Transverse colon (tissue), 4 donors: ENCODE results near the gene MDN1. TPM values are rescaled to one million over a fixed set of nuclear protein-coding genes. Genes with fewer than 3 reads are reported as not detected.

ENCODE experiments used
- DNase-seq: peaks from one replicate; pipeline ENCODE4 v3.0.0-alpha.2; 2019
- H3K27ac ChIP-seq, 4 donors: fragments of 200-600 bp; sonication (generic); 2 replicates each; pipeline ENCODE4 v1.5.1; 2016 to 2018; ENCODE audit warnings: inconsistent platforms in 4 of 4
- H3K27me3 ChIP-seq: fragments of 200-600 bp; sonication (generic); 2 replicates; pipeline ENCODE4 v1.5.1; 2017; ENCODE audit warnings: inconsistent platforms
- H3K36me3 ChIP-seq, 4 donors: fragments of 200-600 bp; sonication (generic); 2 replicates each; pipeline ENCODE4 v1.5.1; 2017 to 2019; ENCODE audit warnings: inconsistent platforms in 4 of 4
- H3K4me1 ChIP-seq, 4 donors: fragments of 200-600 bp; sonication (generic); 2 replicates each; pipeline ENCODE4 v1.5.1; 2017 to 2020; ENCODE audit warnings: inconsistent platforms in 4 of 4
- H3K4me3 ChIP-seq, 4 donors: fragments of 200-600 bp; sonication (generic); 1 replicate in 1 of 4; 2 replicates in 3 of 4; pipeline versions ENCODE4 v1.5.1 to v1.6.1; 2017 to 2019; ENCODE audit warnings: inconsistent platforms in 4 of 4
- H3K9me3 ChIP-seq, 2 donors: fragments of 200-600 bp; sonication (generic); 2 replicates each; pipeline ENCODE4 v1.5.1; 2017 to 2019; ENCODE audit warnings: inconsistent platforms in 2 of 2
- EP300 ChIP-seq: sonication (generic); formaldehyde crosslinking; IDR thresholded peaks from one replicate; pipeline ENCODE4 v1.6.1; 2017; ENCODE audit warnings: antibody characterized with exemption, low read depth
- POLR2A ChIP-seq: fragments of 450-650 bp; IDR thresholded peaks from one replicate; pipeline ENCODE4 v1.6.1; 2016; ENCODE audit warnings: antibody characterized with exemption, mild to moderate bottlenecking, moderate library complexity
- POLR2AphosphoS5 ChIP-seq, 3 donors: sonication (generic); formaldehyde crosslinking; IDR thresholded peaks; one replicate each; pipeline ENCODE4 v1.6.1; 2016; ENCODE audit warnings: antibody characterized with exemption in 3 of 3
- WGBS, 2 donors: methylation state at CpG; one replicate each; pipeline ENCODE4 v1.1.5; 2018; ENCODE audit warnings: low coverage in 1 of 2; 5-methylcytosine and 5-hydroxymethylcytosine counted together
- in situ Hi-C, 4 donors: fragments of 200-750 bp; cut with MboI; loops; one replicate each; pipeline versions ENCODE4 v1.15.0 to v1.15.1; 2017; ENCODE audit warnings: low sequenced_read_pairs in 3 of 4, low pct_ligation_motif_present in 1 of 4, low pct_unique_long_range_greater_than_20kb in 1 of 4
- intact Hi-C: fragments of 100-400 bp; cut with DNase I; formaldehyde crosslinking; loops from one replicate; pipeline ENCODE4 v1.15.1; 2023; ENCODE audit warnings: low total_unique reads
- small RNA-seq, 4 donors: library from RNA; depleted of rRNA; stranded (forward); fragments of <200 nt; gene quantifications; one replicate each; pipeline ENCODE3, GENCODE V24; 2016
- total RNA-seq, 4 donors: library from RNA; depleted of rRNA; stranded (reverse); fragments of >200 nt; gene quantifications; one replicate each; pipeline ENCODE4 v1.1.0, GENCODE V29; 2016
- TF ChIP-seq, protein P1 (sequence below), 5 experiments: fragments of 200-600 bp in 3 of 5; fragments of 450-650 bp in 2 of 5; sonication (generic) in 3 of 5; IDR thresholded peaks; 1 replicate in 2 of 5; 2 replicates in 3 of 5; pipeline ENCODE4 v1.5.1; 2016 to 2017; ENCODE audit warnings: antibody characterized with exemption in 5 of 5, inconsistent platforms in 3 of 5, mild to moderate bottlenecking in 2 of 5, moderate library complexity in 1 of 5

MDN1 gene
- total RNA-seq, 4 donors from 2014 or later, result 16.8 to 30.8 (median 24.0) TPM

- WGBS, 2 donors, result 67 to 89% methylated on average over 1 of the region's 1 CpG
- H3K4me1 ChIP-seq, result no peaks in the 10 kb centered on the region
- no peak overlapping the region for H3K4me3 ChIP-seq
- H3K27ac ChIP-seq, result no peak overlapping the region
- in situ Hi-C loops (no loop called here), intact Hi-C loops (no loop called here)
- no peaks in the 10 kb centered on the region for H3K36me3 ChIP-seq
- H3K27me3 ChIP-seq, result no peaks in the 10 kb centered on the region
- H3K9me3 ChIP-seq, result no peaks in the 10 kb centered on the region
- no peak for DNase-seq
- TF ChIP-seq POLR2A, result no peak
- no peak for TF ChIP-seq POLR2AphosphoS5 (IDR thresholded peaks at IDR 0.05)
- TF ChIP-seq, protein P1, sequence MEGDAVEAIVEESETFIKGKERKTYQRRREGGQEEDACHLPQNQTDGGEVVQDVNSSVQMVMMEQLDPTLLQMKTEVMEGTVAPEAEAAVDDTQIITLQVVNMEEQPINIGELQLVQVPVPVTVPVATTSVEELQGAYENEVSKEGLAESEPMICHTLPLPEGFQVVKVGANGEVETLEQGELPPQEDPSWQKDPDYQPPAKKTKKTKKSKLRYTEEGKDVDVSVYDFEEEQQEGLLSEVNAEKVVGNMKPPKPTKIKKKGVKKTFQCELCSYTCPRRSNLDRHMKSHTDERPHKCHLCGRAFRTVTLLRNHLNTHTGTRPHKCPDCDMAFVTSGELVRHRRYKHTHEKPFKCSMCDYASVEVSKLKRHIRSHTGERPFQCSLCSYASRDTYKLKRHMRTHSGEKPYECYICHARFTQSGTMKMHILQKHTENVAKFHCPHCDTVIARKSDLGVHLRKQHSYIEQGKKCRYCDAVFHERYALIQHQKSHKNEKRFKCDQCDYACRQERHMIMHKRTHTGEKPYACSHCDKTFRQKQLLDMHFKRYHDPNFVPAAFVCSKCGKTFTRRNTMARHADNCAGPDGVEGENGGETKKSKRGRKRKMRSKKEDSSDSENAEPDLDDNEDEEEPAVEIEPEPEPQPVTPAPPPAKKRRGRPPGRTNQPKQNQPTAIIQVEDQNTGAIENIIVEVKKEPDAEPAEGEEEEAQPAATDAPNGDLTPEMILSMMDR (IDR thresholded peaks at IDR 0.05), result no peak
- TF ChIP-seq EP300, result no peak
Observed at GRCh38 chr6:89596484-89596883, 223.1 kb downstream of the MDN1 start.

DNA sequence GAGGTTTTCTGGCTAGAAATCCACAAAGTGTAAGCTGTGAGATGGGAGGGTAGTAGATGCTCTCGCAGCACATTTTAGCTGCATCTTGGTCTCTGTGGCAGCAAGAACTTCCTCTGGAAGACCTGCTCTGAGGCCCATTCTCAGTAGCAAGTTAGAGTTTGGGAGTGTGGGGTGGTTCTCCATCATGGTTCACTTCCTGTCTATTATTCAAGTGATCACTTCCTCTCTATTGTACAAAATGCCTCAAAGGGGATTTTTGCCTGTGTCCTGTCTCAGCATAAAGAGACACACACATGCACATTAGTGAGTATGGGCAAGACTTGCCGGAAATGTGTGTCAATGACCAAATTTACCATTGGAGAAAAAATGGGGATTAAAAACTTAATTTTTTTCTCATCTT is 223.5 kb downstream of the MDN1 start:
- 84 to 100% methylated on average over 1 to 2 of the region's 2 CpGs for WGBS, 2 donors
- Histone ChIP-seq H3K4me3 (no peak overlapping the region), H3K27me3 (no peaks in the 10 kb centered on the region), H3K9me3 (no peaks in the 10 kb centered on the region), H3K27ac (no peak overlapping the region), H3K36me3 (no peaks in the 10 kb centered on the region), H3K4me1 (no peaks in the 10 kb centered on the region)
- in situ Hi-C loops, result no loop called here
- intact Hi-C loops, result no loop called here
- TF ChIP-seq POLR2AphosphoS5 (IDR thresholded peaks at IDR 0.05) (no peak), POLR2A (no peak), EP300 (no peak)
- TF ChIP-seq, protein P1 (IDR thresholded peaks at IDR 0.05), result no peak
- no peak for DNase-seq

Small RNAs within 50 kb of the gene (small RNA-seq; reads per million reads assigned to genes)
- gene DNAJC19P6, result 0 reads per million in 4 donors
- 0 reads per million in 4 donors for gene RF00019

Other genes starting within 250 kb of the MDN1 start
- 10 to 100 TPM in 3 of 4 donors, 1 to 10 TPM in 1; 7.1 to 17.8 (median 16.4) TPM for gene LYRM2, start 181.0 kb downstream of the MDN1 start, total RNA-seq
- 10 to 100 TPM in 3 of 4 donors, 1 to 10 TPM in 1; 8.0 to 19.8 (median 15.1) TPM for gene CASP8AP2, start 10.1 kb upstream of the MDN1 start, total RNA-seq
- gene GJA10, start 74.7 kb upstream of the MDN1 start, total RNA-seq, result not detected